Testis (tissue), 2 donors: ENCODE data around the gene FAM107B.

Experiments
- POLR2A ChIP-seq: fragments of 450-650 bp; IDR thresholded peaks from one replicate; pipeline ENCODE4 v1.6.1; 2017; ENCODE audit warnings: antibody characterized with exemption, mild to moderate bottlenecking, moderate library complexity
- TF ChIP-seq, protein P1 (sequence below), 3 experiments: fragments of 450-650 bp in 2 of 3; fragments of 200-600 bp in 1 of 3; sonication (generic) in 1 of 3; IDR thresholded peaks; one replicate each; pipeline ENCODE4 v1.5.1; 2016 to 2019; ENCODE audit warnings: antibody characterized with exemption in 3 of 3, mild to moderate bottlenecking in 2 of 3, moderate library complexity in 1 of 3

DNA sequence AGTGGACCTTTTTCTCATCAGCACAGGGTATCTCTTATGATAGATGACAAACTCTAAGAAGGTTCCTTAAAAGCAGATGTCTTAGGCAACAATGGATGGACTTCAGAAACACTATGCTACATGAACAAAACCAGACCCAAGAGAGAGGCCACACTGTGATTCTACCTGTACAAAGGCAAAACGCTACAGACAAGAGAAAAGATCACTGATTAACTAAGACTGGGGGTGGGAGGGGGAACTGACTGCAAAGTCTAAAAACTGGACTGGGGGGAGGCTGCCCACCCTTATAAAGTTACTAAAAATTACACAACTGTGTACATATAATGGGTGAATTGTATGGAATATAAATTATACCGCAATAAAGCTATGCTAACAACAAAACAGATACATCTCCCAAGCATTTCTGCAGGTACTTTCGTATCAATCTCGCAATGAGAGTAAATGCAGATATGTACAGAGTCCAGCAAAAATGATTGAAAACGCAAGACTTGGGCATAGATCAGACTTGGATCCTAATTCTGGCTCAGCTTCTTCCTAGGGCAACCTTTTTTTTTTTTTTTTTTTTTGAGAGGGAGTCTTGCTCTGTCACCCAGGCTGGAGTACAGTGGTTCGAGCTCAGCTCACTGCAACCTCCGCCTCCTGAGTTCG is 179.7 kb downstream of the FAM107B start:
- TF ChIP-seq, protein P1, sequence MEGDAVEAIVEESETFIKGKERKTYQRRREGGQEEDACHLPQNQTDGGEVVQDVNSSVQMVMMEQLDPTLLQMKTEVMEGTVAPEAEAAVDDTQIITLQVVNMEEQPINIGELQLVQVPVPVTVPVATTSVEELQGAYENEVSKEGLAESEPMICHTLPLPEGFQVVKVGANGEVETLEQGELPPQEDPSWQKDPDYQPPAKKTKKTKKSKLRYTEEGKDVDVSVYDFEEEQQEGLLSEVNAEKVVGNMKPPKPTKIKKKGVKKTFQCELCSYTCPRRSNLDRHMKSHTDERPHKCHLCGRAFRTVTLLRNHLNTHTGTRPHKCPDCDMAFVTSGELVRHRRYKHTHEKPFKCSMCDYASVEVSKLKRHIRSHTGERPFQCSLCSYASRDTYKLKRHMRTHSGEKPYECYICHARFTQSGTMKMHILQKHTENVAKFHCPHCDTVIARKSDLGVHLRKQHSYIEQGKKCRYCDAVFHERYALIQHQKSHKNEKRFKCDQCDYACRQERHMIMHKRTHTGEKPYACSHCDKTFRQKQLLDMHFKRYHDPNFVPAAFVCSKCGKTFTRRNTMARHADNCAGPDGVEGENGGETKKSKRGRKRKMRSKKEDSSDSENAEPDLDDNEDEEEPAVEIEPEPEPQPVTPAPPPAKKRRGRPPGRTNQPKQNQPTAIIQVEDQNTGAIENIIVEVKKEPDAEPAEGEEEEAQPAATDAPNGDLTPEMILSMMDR (IDR thresholded peaks at IDR 0.05): no peak
- TF ChIP-seq POLR2A: no peak
